Measurements from ENCODE around the gene OR1J2.

DNA sequence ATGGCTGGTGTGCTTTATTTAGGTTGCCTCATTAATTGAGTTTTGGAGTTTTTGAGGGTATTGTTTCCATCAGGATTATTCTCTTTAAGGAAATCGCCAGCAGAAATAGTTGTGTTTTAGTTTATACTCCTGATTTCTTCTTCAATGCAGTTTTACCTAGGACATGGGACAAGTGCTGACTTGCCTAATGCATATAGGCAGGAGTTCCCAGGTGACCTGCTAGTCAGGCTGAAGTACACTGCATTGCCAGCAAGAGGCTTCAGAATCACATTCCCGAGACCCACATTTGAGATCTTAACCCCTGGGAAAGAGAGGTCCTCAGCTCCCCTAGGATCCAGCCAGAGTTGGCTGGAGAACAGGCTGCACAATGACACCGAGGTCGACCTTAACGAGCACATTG lies 40.8 kb downstream of the OR1J2 start:
- TF ChIP-seq POLR2A (IDR thresholded peaks at IDR 0.05), result no peak
- TF ChIP-seq, protein P1, sequence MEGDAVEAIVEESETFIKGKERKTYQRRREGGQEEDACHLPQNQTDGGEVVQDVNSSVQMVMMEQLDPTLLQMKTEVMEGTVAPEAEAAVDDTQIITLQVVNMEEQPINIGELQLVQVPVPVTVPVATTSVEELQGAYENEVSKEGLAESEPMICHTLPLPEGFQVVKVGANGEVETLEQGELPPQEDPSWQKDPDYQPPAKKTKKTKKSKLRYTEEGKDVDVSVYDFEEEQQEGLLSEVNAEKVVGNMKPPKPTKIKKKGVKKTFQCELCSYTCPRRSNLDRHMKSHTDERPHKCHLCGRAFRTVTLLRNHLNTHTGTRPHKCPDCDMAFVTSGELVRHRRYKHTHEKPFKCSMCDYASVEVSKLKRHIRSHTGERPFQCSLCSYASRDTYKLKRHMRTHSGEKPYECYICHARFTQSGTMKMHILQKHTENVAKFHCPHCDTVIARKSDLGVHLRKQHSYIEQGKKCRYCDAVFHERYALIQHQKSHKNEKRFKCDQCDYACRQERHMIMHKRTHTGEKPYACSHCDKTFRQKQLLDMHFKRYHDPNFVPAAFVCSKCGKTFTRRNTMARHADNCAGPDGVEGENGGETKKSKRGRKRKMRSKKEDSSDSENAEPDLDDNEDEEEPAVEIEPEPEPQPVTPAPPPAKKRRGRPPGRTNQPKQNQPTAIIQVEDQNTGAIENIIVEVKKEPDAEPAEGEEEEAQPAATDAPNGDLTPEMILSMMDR (IDR thresholded peaks at IDR 0.05), result no peak

Measured in vagina (tissue), 2 donors.